Testis (tissue), 5 donors: ENCODE results near the gene NR2F2. TPM values are rescaled to one million over a fixed set of nuclear protein-coding genes. Genes with fewer than 3 reads are reported as not detected.
A peak's percentile ranks its signal among the peaks of the same experiment; 100 is the strongest.

Experiments used
- DNase-seq: peaks from one replicate; pipeline ENCODE4 v3.0.0-alpha.2; 2019
- H3K27ac ChIP-seq, 2 donors: fragments of 200-600 bp; sonication (generic); one replicate each; pipeline ENCODE4 v1.5.1; 2019
- H3K27me3 ChIP-seq: fragments of 200-600 bp; sonication (generic); one replicate; pipeline ENCODE4 v1.5.1; 2019
- H3K36me3 ChIP-seq: fragments of 200-600 bp; sonication (generic); one replicate; pipeline ENCODE4 v1.5.1; 2017; ENCODE audit warnings: low read depth; ENCODE audit errors: missing control alignments
- H3K4me1 ChIP-seq: fragments of 200-600 bp; sonication (generic); one replicate; pipeline ENCODE4 v1.5.1; 2019
- H3K4me3 ChIP-seq, 2 donors: fragments of 200-600 bp; sonication (generic); one replicate each; pipeline ENCODE4 v1.5.1; 2017 to 2019
- H3K9me3 ChIP-seq: fragments of 200-600 bp; sonication (generic); one replicate; pipeline ENCODE4 v1.5.1; 2017
- POLR2A ChIP-seq: fragments of 450-650 bp; IDR thresholded peaks from one replicate; pipeline ENCODE4 v1.6.1; 2017; ENCODE audit warnings: antibody characterized with exemption, mild to moderate bottlenecking, moderate library complexity
- WGBS, 2 donors: methylation state at CpG; one replicate each; pipeline ENCODE4 v1.1.5; 2018; 5-methylcytosine and 5-hydroxymethylcytosine counted together
- intact Hi-C: fragments of 100-400 bp; cut with DNase I; formaldehyde crosslinking; loops from one replicate; pipeline ENCODE4 v1.15.1; 2023; ENCODE audit warnings: low total_unique reads
- long read RNA-seq, 2 donors: transcript quantifications; one replicate each; lab custom pipeline, GENCODE V29; 2026
- polyA plus RNA-seq: library from polyadenylated mRNA; stranded (reverse); fragments of 350-450 nt; fragmentation: Illumina TruSeq; extraction: RNeasy Lipid Tissue Mini Kit (QIAGEN cat#74804); gene quantifications from one replicate; pipeline ENCODE4 v1.2.3, GENCODE V29; 2014; ENCODE audit warnings: low read depth, low replicate concordance; ENCODE audit not compliant: insufficient read depth
- total RNA-seq, 2 donors: library from RNA; depleted of rRNA; stranded (reverse); fragments of >200 nt; gene quantifications; one replicate each; pipeline ENCODE4 v1.2.3, GENCODE V29; 2016
- TF ChIP-seq, protein P1 (sequence below), 3 experiments: fragments of 450-650 bp in 2 of 3; fragments of 200-600 bp in 1 of 3; sonication (generic) in 1 of 3; IDR thresholded peaks; one replicate each; pipeline ENCODE4 v1.5.1; 2016 to 2019; ENCODE audit warnings: antibody characterized with exemption in 3 of 3, mild to moderate bottlenecking in 2 of 3, moderate library complexity in 1 of 3

NR2F2 gene
- total RNA-seq (10 to 100 TPM; 31.2 to 38.2 TPM), polyA plus RNA-seq (42.9 TPM)
- long read RNA-seq, donor 1, full-length matches to known transcripts, result 89 of 133 reads
- long read RNA-seq, donor 1, partial matches to known transcripts, result 44 of 133 reads
- long read RNA-seq, donor 1, other reads (novel, unspliced or antisense), result 0 of 133 reads
- long read RNA-seq, donor 2, full-length matches to known transcripts, result 45 of 77 reads
- long read RNA-seq, donor 2, partial matches to known transcripts, result 32 of 77 reads
- long read RNA-seq, donor 2, other reads (novel, unspliced or antisense), result 0 of 77 reads

DNA sequence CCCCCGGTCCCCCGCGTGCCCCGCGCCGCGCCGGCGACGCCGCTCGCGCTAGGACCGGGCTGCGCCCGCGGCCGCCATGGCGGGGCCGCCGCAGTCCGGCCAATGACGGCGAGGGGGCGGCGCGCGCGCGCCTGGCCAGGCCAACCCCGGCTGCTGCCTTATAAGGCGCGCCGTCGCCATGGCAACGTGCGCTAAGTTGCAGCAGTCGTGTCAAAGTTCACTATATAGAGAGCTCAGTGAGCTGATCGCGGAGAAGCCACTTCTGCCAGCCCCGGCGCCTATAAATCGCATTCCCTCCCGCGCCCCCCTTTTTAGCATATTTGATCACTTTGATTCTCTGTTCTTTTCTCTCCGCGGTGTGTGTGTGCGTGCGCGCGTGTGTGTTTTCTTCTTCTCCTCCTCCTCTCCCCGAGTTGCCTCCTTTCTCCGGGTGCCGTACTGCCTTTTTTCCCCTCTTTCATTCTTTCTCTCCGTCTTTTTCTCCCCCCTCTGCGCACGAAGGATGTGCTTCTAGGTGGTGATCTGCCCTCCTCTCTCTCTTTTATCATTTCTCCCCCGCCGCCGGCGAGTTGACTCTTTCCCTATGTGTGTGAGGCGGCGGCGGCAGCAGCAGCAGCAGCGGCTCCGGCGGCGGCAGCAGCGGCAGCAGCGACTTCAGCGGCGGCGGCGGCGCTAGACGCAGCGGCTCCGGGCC lies at the start of gene NR2F2:
NR2F2 (plus strand) TSS at position 251 of the 694 bp plus-strand sequence. CDS start 1,406 bp downstream, outside the sequence.
- peak; percentile 53 for TF ChIP-seq POLR2A
- TF ChIP-seq, protein P1, sequence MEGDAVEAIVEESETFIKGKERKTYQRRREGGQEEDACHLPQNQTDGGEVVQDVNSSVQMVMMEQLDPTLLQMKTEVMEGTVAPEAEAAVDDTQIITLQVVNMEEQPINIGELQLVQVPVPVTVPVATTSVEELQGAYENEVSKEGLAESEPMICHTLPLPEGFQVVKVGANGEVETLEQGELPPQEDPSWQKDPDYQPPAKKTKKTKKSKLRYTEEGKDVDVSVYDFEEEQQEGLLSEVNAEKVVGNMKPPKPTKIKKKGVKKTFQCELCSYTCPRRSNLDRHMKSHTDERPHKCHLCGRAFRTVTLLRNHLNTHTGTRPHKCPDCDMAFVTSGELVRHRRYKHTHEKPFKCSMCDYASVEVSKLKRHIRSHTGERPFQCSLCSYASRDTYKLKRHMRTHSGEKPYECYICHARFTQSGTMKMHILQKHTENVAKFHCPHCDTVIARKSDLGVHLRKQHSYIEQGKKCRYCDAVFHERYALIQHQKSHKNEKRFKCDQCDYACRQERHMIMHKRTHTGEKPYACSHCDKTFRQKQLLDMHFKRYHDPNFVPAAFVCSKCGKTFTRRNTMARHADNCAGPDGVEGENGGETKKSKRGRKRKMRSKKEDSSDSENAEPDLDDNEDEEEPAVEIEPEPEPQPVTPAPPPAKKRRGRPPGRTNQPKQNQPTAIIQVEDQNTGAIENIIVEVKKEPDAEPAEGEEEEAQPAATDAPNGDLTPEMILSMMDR (IDR thresholded peaks at IDR 0.05), result no peak
- peak; percentile 98 for DNase-seq
- H3K4me3 ChIP-seq, result peak within 1 kb of the TSS; percentile 82 to 86
- H3K27me3 ChIP-seq, result no peaks in the 10 kb centered on the region
- H3K27ac ChIP-seq, result peak within 1 kb of the TSS; percentile 95 to 97
- intact Hi-C loops, result loop anchor here (5.0 kb wide), 1 partner anchor 1003 kb away; no protein-coding TSS in a partner anchor
- peaks cover 4% of the 10 kb centered on the region for H3K4me1 ChIP-seq
- H3K36me3 ChIP-seq, result no peaks in the 10 kb centered on the region
- 0% methylated on average over 42 to 75 of the region's 78 CpGs for WGBS, 2 donors
- no peaks in the 10 kb centered on the region for H3K9me3 ChIP-seq

DNA sequence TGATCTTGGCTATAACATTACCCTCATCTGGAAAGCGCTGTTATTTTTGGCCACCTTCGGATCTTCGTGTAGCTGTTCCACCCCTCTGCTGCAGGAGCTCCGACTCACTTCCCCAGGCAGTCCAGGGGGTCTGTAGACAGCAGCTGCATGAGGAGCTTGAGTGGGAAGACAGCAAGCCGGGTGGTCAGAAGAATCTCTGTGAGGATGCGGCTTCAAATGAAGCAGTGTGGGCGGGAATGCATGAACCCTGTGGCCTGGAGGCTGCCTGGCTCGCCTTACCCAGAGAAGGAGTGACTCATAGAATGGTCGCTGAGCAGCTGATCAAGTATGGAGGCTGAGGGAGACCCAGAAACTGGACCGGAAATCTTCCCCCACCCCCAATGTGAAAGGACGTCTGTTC lies 45.2 kb upstream of the NR2F2 start:
- Histone ChIP-seq H3K9me3 (no peaks in the 10 kb centered on the region), H3K27me3 (no peaks in the 10 kb centered on the region), H3K4me3 (peak overlapping the region in 1 of 2 donors; percentile 27), H3K27ac (peak overlapping the region; percentile 31 to 50), H3K36me3 (no peaks in the 10 kb centered on the region), H3K4me1 (peaks cover 7% of the 10 kb centered on the region)
- no peak for TF ChIP-seq POLR2A
- TF ChIP-seq, protein P1 (IDR thresholded peaks at IDR 0.05), result no peak
- intact Hi-C loops, result no loop called here
- DNase-seq, result peak; percentile 79
- whole genome bisulfite sequencing, 2 donors, result 8 to 42% methylated on average over 6 to 11 of the region's 11 CpGs

DNA sequence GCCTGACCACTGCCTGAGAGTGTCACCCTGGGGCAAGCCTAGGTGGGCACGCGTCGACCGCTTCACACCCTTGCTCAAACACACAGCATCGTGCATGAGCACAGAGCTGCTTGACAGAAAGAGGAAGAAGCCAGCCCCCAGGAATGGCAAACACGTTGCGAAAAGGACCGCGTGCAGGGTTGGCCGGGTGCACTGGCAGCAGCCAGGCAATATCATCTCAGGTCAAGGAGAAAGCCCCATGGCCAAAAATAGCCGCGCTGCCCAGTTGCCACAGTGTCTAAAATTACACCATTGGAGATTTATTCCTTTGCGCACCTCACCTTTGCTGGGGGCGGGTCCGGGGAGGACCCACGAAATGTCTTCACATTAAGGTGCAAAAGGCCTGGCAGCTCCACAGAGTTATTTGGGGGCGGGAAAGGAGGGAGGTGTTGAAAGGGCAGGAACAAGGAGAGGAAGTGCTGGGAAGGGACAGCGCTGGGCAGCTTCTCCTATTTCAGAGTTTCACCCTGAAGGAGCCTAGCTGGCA lies 44.7 kb upstream of the NR2F2 start:
- H3K4me1 ChIP-seq, result peaks cover 7% of the 10 kb centered on the region
- H3K36me3 ChIP-seq, result no peaks in the 10 kb centered on the region
- H3K9me3 ChIP-seq, result no peaks in the 10 kb centered on the region
- H3K4me3 ChIP-seq, result peak overlapping the region in 1 of 2 donors; percentile 27
- TF ChIP-seq, protein P1 (IDR thresholded peaks at IDR 0.05), result no peak
- TF ChIP-seq POLR2A, result no peak
- H3K27ac ChIP-seq, result peak overlapping the region in 1 of 2 donors; percentile 42
- 17 to 34% methylated on average over 18 of the region's 18 CpGs for WGBS, 2 donors
- DNase-seq, result peak; percentile 38
- intact Hi-C loops, result no loop called here
- H3K27me3 ChIP-seq, result no peaks in the 10 kb centered on the region

DNA sequence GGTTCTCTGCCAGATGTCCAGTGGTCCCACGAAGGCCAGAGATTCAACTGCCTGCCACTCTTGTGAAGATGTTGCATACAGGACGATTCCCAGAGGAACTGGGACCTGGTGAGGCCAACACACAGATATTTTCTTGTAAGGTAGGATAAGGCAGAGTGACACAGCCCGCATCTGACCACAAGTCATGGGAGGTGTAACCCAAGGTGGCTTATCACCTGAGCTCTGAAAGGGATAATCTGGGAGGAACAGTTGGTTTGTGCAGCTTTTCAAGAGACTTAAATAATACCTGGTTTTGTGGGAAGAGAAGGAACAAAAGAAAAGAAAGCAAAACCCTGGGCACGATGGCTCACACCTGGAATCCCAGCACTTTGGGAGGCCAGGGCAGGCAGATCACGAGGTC lies 39.8 kb upstream of the NR2F2 start:
- no peak overlapping the region for H3K4me3 ChIP-seq
- no peak for TF ChIP-seq POLR2A
- TF ChIP-seq, protein P1 (IDR thresholded peaks at IDR 0.05), result no peak
- H3K27me3 ChIP-seq, result no peaks in the 10 kb centered on the region
- intact Hi-C loops, result no loop called here
- H3K9me3 ChIP-seq, result no peaks in the 10 kb centered on the region
- DNase-seq, result no peak
- WGBS, 2 donors, result 59 to 83% methylated on average over 5 of the region's 5 CpGs
- peak overlapping the region in 1 of 2 donors; percentile 4 for H3K27ac ChIP-seq
- no peaks in the 10 kb centered on the region for H3K4me1 ChIP-seq
- no peaks in the 10 kb centered on the region for H3K36me3 ChIP-seq
